Fibroblast of upper back skin (primary cell): ENCODE results near the gene RPSA.
"Not testable (repeated sequence)": the region's sequence is repeated elsewhere in the genome, so short reads cannot be mapped to it uniquely, and the experiment has no call there.

Experiments used
- DNase-seq: peaks from one replicate; pipeline ENCODE4 v3.0.0-alpha.2; 2013

RPSA gene

DNA sequence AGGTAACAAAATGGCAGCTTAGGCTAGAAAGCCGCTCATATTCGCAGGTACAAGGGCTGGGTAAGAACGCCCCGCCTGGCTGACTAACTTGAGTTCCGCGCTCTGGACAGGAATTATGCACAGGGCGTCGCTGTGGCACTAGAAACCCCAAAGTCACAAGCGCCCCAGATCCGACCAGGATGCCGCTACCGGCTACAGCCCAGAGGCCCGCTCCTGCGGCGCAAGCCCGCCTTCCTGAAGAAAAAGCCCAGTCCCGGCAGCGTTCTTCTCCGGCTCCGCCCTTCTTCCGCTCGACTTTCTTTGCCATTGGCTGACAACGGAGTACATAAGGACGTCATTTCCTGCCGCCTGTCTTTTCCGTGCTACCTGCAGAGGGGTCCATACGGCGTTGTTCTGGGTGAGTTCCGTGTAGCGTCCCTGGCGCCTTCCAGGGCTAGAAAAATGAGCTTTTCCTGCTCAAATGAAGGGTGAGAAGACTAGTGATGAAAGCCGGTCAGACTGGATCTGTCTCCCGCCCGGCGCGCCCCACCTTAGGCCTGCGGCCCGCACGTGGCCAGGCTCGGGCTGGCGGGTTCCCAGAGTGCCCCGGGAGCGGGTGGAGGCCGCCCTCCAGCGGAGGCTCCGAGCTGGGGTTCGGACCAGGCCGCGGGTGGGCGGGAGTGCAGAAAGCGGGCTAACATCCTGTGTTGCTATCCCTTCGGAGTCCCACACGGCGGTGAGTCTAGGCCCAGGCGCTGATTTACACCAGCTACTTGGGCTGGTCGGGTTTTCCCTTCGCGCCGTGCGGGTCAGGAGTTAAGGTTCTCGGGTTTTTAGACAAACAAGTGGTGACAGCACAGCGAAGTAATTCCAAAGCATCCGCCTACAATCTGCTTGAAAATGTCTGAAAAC, at the start of gene RPSA:
RPSA (plus strand) TSS at position 353 of the 891 bp plus-strand sequence. CDS start 934 bp downstream, outside the sequence.
- DNase-seq, result peak; percentile 97

DNA sequence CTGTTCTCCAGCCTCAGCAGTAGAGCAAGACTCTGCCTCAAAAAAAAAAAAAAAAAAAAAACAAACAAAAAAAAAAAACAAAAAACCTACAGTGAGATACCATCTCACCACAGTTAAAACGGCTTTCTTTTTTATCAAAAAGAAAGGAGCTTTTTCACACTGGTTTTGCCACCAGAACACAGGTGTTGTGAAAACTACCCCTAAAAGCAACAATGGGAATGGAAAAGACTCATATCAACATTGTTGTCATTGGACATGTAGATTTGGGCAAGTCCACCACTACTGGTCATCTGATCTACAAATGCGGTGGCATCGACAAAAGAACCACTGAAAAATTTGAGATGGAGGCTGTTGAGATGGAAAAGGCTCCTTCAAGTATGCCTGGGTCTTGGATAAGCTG, 48.2 kb upstream of the RPSA start:
- DNase-seq, result no peak

DNA sequence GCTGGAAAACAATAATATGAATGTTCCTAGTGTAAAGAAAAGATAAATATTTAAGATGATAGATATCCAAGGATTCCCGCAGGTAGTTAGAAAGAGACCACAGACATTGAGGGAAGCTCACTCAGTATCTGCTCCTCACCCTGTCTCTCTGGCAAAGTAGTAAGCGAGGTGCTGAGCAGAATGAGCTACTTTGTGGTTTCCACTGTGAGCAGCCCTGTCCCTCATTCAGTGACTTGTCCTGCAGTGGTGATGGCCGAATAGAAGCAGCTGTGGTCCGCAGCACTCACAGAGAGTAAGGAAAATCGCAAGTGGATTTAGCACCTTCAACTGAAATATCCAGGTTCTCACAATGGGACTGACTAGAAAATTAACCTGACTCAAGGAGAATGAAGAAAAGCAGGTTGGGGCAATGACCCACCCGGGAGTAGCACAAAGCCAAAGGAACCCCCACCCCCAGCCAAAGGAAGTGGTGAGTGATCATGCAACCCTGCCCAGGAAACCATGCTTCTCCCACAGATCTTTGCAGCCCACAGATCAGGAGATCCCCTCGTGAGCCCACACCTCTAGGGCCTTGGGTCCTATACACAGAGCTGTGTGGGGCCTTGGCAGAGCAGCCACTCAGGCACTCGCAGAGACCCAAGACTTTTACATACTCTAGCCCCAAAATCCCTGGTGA, 45.1 kb upstream of the RPSA start:
- DNase-seq, result no peak

DNA sequence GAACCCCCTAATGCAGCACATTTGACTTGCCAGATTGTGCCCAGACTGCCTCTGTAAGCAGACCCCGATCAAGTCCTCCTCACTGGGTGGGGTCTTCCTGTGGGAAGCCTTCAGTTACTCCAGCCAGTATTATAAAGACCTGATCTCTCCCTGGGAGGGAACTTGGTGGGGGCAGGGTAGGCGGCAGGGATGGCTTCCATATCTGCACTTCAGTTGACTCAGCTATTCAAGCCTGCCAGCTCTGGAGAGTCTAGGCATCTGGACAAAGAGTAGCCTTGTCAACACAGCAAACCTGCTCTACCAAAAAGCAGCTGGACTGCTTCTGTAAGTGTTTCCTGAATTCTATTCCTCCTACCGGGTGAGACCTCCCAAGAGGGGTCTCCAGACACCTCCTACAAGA, 44.3 kb upstream of the RPSA start:
- DNase-seq, result no peak

DNA sequence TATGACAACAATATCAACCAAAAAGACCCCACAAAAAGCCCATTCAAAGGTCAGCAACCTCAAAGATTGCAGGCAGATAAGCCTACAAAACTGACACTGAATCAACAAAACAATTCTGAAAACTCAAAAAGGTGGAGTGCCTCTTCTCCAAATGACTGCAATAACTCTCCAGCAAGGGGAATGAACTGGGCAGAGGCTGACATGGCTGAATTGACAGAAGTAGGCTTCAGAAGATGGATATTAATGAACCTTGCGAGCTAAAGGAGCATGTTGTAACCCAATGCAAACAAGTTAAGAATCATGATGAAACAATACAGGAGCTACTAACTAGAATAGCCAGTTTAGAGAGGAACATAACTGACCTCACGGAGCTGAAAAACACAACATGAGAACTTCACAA, 43.7 kb upstream of the RPSA start:
- DNase-seq, result no peak

DNA sequence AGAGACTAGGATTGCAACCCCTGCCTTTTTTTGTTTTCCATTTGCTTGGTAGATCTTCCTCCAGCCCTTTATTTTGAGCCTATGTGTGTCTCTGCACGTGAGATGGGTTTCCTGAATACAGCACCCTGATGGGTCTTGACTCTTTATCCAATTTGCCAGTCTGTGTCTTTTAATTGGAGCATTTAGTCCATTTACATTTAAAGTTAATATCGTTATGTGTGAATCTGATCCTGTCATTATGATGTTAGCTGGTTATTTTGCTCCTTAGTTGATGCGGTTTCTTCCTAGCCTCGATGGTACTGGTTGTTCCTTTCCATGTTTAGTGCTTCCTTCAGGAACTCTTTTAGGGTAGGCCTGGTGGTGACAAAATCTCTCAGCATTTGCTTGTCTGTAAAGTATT, 36.1 kb upstream of the RPSA start:
- not testable (repeated sequence) for DNase-seq

DNA sequence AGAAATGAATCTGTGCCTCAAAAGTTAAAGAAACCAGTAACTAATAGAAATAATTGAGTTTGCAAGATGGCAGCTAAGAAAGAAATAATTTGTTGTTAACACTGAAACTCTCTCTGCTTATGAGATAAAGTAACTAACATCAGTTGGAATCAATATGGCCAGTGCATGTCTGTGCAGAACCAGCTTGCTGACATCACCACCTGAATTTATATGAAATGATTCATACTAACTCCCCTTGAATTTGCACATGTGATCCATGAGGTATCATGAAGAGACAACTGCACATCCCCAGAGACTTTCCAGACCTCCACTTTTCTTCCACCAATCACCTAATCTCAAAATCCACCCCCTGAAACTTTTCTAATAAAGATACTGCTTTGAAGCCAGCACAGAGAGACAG, 33.7 kb upstream of the RPSA start:
- DNase-seq, result no peak

DNA sequence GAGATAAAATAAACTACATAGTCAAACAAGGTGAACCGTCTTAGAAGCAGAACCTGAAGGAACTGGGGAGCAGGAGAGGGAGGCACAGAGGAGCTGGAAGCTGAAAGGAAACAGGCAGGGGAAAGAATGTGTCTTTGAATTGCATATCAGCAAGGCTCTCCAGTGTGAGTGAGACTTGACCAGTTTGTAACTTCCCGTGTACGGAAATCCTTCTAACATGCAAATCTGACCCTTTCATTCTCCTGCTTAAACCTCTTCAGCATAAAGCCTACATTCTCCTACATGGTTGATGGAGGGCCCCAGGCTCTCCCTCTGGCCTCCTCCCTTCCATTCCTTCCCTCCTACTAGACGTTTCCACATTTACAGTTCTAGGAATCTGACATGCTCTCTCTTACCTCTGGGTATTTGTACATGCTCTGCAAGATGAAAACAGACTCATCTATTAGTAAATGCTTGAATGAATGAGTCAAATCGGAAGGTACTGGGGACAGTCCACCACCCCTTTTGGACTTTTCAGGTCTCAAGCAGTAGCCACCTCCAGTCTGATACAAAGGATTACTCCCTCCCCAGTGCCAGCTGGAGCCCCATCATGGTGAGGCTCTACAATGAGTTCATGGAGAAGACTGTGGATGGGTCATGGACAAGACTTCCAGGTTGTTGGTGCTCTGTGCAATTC, 29.4 kb upstream of the RPSA start:
- DNase-seq, result no peak

DNA sequence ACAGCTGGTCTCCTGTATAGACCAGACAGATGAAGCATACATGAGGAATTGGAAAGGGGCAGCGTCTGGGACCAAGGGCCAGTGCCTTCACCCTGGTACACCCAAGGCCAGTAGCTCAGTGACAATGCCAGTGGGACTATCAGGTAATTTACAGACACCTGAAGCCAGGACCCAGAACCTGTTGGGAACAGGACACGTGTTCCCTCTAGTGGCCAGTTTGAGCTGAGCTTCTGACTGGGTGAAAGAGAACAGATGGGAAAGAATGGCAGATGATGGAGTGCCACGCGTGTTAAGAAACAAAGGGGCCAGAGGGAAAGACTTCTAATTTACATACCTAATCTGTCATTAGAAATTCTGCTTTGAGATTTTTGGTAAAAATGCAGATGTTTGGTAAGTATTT, 28.4 kb upstream of the RPSA start:
- DNase-seq, result peak; percentile 13

DNA sequence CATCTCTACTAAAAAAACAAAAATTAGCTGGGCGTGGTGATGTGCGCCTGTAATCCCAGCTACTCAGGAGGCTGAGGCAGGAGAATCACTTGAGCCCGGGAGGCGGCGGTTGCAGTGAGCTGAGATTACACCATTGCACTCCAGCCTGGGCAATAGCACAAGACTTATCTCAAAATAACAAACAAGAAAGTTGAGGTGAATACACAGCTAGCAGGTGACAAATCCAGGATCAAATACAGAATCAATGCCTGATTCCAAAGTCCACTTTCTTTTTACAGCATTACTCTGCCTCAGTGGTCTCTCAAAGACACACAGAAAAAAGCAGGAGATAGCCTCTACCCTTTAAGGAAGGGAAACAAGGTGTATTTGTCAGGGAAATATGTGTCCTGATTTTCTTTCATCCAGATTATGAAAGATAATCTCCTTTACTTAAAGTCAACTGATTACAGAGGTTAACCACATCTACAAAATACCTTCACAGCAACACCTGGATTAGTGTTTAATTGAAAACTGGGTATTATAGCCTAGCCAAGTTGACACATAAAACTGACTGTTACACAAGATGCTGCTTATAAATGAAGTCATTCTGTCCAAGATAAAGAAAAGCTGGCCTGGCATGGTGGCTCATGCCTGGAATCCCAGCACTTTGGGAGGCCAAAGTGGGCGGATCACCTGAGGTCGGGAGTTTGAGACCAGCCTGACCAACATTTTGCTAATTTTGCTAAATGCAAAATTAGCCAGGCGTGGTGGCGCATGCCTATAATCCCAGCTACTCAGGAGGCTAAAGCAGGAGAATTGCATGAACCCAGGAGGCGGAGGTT, 27.4 kb upstream of the RPSA start:
- no peak for DNase-seq

DNA sequence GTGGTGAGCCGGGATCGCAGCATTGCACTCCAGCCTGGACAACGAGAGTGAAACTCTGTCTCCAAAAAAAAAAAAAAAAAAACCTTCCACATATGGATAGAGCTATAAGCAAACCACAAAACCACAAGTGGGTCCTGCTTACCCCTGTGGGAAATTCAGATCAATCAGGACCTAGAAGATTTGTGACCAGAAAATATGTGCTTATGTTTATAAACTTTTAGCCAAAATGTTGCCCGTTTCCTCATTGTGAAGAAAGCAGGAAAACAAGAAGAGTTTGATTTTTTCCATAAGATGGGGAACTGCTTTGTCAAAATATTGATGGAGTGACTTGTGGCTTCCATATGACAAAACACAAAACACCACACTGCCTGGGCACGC, 26.8 kb upstream of the RPSA start:
- peak; percentile 30 for DNase-seq

DNA sequence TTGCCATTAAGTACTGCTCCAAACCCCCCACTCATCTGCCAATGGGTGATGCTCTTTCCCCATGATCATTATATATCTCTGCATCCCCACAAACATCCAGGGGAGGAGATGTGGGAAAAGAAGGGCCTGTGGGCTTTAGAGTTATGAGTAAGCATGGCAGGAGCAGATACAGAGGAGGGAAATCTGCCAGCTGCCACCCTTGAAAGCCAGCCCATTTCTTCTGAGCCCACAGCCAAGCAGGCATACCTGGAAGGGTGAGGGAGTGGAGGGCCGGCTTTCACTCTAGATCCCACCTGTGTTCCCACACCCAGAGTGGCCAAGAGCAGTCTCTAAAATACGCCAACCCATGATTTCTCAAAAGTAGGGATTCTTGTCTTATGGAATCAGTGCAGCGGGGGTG, 25.1 kb upstream of the RPSA start:
- DNase-seq, result no peak

DNA sequence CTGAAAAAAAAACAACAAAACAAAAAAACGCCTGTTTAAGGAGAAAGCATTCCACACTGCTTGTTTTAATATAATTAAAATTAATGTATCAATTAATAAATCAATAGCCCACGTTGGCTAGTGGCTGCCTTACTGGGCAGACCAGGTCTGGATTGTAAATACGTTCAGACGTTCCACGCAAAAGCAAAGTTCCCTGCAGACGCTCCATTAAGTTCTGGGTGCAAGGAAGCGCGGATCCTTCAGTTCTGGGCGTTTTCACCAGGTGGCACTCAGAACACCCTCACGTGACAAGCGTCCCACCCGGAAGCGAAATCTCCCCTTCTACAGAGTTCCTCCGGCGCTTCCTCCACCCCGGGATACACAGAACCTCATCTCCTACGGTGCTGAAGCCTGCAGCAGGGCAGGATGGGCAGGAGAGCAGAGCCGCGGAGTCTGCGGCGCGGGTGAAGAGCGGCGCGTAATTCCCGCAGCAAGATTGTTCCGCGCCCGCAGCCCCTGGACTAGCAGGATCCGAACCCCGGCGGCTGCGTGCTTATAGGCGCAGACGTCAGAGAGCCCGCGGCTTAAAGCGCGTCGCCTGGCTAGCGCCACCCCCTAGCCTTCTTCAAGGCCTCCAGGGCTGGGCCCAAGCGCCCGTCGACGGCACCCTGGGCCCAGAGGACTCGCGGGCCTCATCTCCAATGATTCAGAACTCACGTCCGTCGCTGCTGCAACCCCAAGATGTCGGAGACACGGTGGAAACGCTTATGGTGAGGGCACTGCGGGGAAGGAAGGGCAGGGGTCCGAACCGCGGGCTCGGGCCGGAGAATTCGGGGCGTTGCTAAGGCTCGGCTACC, 23.3 kb upstream of the RPSA start, which contains the start of gene SLC25A38:
SLC25A38 (plus strand) TSS at position 326 of the 836 bp plus-strand sequence; CDS start at position 681, 355 bp downstream.
- peak; percentile 82 for DNase-seq

DNA sequence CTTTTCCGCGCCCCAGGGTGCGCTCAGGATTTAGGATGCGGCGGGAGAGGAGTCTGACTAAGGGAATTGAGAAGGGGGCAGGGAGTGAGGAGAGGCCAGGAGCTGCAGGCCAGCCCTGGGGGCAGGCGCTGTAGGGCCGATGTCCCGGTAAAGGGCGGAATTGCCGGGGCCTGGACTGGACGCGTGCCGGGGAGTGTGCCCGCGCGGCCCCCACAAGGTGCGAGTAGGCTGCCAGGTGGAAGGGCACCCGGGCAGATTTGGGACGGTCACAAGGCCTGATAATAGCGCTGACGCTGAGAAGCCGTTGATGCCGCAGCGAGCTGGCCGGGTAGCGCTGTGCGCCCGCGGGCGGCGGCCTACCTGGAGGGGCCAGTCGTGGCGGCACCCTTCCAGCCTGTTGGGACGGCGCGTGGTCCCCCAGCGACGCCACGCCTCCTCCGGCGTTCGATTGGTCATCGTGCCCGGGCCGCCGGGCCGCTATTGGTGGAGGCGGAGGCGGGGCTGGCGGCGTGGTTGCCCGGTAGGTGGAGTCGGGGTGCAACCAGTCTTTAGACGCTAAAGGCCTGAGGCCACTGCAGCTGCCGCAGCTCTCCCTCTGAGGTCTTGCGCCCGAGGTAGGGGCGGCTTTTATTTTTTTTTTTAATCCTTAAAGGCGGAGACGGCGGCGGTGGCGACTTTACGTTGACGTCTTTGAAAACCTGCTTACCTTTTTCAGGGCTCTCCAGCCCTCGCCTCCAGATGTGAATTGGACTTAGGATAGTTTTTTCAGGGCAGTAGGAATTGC, 22.4 kb upstream of the RPSA start:
- DNase-seq, result peak; percentile 89

DNA sequence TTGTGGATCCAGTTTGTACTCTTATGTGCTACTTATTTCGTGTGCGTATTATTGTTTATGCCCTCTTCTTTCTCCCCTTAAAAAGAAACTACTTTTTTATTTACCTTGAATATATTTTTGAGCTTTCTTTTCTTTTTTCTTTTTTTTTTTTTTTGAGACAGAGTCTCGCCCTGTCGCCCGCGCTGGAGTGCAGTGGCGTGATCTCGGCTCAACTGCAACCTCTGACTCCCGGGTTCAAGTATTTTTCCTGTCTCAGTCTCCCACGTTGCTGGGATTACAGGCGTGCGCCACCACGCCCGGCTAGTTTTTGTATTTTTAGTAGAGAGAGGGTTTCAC, 21.9 kb upstream of the RPSA start:
- DNase-seq, result no peak

DNA sequence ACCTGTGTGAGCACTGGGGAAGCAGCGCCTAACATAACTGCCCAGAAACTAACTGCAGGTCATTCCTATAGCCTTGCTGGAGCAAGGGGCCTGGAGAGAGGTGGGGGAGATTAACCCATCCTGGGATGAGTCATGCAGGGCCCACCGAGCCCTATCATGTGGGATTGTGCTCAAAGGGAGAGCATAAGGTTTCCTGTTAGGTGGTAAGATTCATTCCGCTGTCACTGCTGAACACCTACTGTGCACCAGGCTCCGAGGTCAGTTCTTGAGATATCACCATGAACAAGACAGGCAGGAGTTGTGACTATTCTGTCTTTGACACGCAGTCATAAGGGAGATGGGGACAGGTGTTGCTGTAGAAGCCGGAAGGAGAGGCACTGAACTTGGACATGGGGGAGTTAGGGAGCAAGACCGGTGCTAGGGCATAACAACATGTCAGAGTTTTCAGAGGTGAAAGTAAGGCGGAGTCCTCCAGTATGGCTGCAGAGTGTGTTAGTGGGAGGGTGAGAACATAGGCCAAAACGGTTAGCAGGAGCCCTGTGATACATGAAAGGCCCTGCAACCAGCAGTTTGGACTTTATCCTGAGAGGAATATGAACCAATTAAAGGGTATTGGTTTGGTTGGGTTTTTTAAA, 20.9 kb upstream of the RPSA start:
- no peak for DNase-seq

DNA sequence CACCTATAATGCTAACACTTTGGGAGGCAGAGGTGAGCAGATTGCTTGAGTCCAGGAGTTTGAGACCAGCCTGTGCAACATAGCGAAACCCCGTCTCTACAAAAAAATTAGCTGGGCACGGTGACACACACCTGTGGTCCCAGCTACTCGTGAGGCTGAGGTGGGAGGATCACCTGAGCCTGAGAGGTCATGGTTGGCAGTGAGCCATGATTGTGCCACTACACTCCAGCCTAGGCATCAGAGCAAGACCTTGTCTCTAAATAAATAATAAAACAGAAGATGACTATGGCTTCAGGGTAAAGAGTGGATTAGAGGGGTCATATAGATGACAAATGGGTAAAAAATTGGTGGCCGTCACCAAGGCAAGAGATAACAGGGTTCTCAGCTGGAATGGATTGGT, 20.2 kb upstream of the RPSA start:
- no peak for DNase-seq

DNA sequence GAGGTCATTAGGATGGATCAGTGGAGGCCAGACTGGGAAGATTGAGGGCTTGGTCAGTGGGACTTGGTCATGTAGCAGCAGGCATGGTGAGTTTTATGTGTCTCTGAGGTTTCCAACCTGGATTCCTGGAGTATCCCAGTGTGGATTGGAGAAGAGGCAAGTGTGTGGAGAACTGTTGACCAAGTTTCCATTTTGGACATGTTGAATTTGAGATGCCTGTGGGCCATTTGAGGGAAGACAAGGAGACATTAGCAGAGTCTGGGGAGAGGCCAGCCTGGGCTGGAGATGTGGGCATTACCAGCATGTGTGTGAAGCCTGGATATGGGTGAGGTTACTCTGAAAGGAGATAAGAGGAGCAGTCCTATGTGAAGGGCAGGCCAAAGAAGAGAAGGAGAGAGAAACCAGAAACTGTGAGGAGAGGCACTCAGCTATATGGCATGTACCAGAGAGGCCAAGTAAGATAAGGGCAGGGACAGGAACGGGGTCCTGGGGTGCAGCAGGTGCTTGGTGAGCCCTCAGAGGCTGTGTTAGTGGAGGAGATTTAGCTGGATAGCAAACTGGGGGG, 19.0 kb upstream of the RPSA start:
- no peak for DNase-seq

DNA sequence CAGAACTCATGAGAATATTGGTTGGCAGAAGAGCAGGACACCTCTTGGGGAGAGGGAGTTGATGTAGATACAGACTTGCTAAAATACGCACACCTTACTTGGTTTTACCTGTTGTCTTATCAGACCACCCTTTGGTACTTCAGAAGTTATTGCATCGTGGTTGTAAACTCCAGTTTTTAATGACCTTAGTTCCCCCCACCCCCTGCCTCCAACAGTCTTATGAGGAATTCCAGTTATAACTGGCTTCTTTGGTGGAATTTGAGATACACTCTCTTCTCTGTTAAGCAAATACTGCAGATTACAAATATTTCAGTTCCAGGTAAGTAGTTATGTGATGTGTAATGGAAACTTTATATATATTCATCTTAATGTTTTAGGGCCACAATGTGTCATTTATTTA, 18.4 kb upstream of the RPSA start:
- no peak for DNase-seq

DNA sequence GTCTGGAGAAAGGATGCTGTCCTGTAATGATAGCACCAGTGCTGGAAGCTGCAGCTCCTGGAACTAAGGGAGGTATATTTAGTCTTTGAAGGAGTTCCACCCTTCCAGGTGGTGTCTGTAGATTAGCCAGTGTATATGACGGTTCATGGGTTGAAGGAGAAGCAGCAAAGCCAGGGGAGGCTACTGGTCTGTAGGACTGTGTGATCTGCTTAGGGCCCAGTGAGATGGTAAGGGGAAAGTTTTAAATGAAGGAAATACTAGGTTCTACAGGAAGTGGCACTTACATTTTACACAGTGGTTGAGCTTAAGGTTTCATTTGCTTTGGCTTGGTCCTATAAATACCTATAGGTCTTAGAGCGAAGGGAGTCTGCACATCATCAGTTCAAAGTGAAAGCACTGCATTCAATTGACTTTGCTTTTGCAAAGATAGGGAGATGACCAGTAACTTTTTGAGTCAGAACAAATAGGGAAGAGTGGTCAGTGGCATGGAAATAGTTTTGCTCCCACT, 17.7 kb upstream of the RPSA start:
- DNase-seq, result no peak
